Measurements from ENCODE around the gene ERBB2.

DNA sequence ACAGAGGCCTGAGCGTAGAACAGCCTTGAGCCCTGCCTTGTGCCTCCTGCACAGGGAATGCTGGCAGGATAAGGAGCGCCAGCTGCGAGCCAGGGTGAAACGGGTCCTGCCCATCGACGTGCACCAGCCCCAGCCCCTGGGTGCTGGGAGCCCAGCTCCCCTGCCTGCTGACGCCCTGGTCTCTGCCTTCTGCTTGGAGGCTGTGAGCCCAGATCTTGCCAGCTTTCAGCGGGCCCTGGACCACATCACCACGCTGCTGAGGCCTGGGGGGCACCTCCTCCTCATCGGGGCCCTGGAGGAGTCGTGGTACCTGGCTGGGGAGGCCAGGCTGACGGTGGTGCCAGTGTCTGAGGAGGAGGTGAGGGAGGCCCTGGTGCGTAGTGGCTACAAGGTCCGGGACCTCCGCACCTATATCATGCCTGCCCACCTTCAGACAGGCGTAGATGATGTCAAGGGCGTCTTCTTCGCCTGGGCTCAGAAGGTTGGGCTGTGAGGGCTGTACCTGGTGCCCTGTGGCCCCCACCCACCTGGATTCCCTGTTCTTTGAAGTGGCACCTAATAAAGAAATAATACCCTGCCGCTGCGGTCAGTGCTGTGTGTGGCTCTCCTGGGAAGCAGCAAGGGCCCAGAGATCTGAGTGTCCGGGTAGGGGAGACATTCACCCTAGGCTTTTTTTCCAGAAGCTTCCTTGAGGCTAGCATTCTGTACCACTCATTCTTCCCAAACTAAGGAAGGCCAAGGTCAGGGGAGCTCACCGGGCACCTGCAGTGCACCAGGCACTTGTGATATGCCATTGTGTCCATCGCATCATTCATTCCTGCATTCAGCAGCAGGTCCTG lies 29.7 kb upstream of the ERBB2 start:
- TF ChIP-seq, protein P1, sequence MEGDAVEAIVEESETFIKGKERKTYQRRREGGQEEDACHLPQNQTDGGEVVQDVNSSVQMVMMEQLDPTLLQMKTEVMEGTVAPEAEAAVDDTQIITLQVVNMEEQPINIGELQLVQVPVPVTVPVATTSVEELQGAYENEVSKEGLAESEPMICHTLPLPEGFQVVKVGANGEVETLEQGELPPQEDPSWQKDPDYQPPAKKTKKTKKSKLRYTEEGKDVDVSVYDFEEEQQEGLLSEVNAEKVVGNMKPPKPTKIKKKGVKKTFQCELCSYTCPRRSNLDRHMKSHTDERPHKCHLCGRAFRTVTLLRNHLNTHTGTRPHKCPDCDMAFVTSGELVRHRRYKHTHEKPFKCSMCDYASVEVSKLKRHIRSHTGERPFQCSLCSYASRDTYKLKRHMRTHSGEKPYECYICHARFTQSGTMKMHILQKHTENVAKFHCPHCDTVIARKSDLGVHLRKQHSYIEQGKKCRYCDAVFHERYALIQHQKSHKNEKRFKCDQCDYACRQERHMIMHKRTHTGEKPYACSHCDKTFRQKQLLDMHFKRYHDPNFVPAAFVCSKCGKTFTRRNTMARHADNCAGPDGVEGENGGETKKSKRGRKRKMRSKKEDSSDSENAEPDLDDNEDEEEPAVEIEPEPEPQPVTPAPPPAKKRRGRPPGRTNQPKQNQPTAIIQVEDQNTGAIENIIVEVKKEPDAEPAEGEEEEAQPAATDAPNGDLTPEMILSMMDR (IDR thresholded peaks at IDR 0.05): no peak
- no peak for TF ChIP-seq POLR2A (IDR thresholded peaks at IDR 0.05)
- TF ChIP-seq POLR2AphosphoS5 (IDR thresholded peaks at IDR 0.05): no peak
